ENCODE measurements around the gene RNASE13.

The RNASE13 gene

GRCh38 chr14:21037156-21037555, 2.5 kb upstream of the RNASE13 start:
- Histone ChIP-seq H3K36me3 (ENCODE audit: control insufficient read depth, insufficient read depth, low read length) (no peaks in the 10 kb centered on the region), H3K9me3 (ENCODE audit: control insufficient read depth, insufficient read depth, low read length) (no peaks in the 10 kb centered on the region), H3K4me3 (ENCODE audit: low read depth, low read length) (no peak overlapping the region)

GRCh38 chr14:21036751-21037150, 2.1 kb upstream of the RNASE13 start:
- Histone ChIP-seq H3K9ac (ENCODE audit: low read depth, low read length) (no peak overlapping the region), H3K4me1 (ENCODE audit: control insufficient read depth, insufficient read depth, low read length) (peaks cover 13% of the 10 kb centered on the region), H3K36me3 (ENCODE audit: control insufficient read depth, insufficient read depth, low read length) (no peaks in the 10 kb centered on the region), H3K27me3 (ENCODE audit: control insufficient read depth, insufficient read depth, low read length) (peaks cover 5% of the 10 kb centered on the region), H3K4me3 (ENCODE audit: low read depth, low read length) (no peak overlapping the region), H3K9me3 (ENCODE audit: control insufficient read depth, insufficient read depth, low read length) (no peaks in the 10 kb centered on the region)

More at GRCh38 chr14:21037156-21037555, 2.5 kb upstream of the RNASE13 start:
- Histone ChIP-seq H3K9ac (ENCODE audit: low read depth, low read length) (no peak overlapping the region), H3K4me1 (ENCODE audit: control insufficient read depth, insufficient read depth, low read length) (peaks cover 13% of the 10 kb centered on the region), H3K27me3 (ENCODE audit: control insufficient read depth, insufficient read depth, low read length) (peaks cover 5% of the 10 kb centered on the region)

GRCh38 chr14:21033133-21033698, 1.4 kb downstream of the RNASE13 start:
- H3K36me3 ChIP-seq (ENCODE audit: control insufficient read depth, insufficient read depth, low read length): no peaks in the 10 kb centered on the region
- H3K9ac ChIP-seq (ENCODE audit: low read depth, low read length): no peak overlapping the region
- H3K4me1 ChIP-seq (ENCODE audit: control insufficient read depth, insufficient read depth, low read length): no peaks in the 10 kb centered on the region
- peaks cover 10% of the 10 kb centered on the region for H3K27me3 ChIP-seq (ENCODE audit: control insufficient read depth, insufficient read depth, low read length)
- H3K9me3 ChIP-seq (ENCODE audit: control insufficient read depth, insufficient read depth, low read length): no peaks in the 10 kb centered on the region
- H3K4me3 ChIP-seq (ENCODE audit: low read depth, low read length): no peak overlapping the region

DNA sequence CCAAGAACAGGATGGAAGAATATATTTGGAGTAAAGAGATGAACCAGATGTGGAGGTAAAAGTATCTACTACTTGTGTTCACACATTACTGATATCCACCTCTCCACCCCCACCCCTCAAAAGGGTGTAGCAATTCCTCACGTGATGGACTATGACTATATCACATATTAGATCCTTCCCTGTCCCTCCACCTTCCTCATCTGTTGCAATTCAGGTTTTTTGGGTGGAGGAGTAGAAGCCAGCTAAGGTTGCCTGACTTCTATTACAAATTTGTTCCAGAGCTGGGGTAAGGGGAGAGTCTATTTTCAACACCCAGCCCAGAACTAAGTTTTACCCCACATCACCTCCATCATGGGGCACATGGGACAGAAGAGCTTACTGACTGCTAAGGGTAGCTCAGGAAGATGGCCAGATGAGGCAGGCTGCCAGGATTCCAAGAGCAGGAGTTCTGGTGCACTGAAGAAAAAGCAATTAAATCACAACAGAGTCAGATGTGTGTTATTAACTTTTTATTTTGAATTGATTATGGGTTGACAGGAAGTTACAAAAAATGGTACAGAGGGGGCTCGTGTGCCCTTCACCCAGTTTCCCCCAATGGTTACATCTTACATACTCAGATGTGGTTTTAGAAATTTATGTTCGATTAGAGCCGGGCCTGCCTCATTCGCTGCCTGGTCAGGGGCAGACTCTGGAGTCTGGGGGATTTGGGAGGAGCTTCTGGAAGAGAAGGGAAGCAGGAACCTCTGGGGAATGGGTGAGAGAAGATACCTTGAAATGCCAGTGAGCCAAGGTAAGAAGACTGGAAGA, 2.1 kb downstream of the RNASE13 start:
- Histone ChIP-seq H3K9ac (ENCODE audit: low read depth, low read length) (no peak overlapping the region), H3K4me1 (ENCODE audit: control insufficient read depth, insufficient read depth, low read length) (peaks cover under 1% of the 10 kb centered on the region), H3K4me3 (ENCODE audit: low read depth, low read length) (no peak overlapping the region), H3K36me3 (ENCODE audit: control insufficient read depth, insufficient read depth, low read length) (no peaks in the 10 kb centered on the region), H3K9me3 (ENCODE audit: control insufficient read depth, insufficient read depth, low read length) (no peaks in the 10 kb centered on the region), H3K27me3 (ENCODE audit: control insufficient read depth, insufficient read depth, low read length) (peaks cover 15% of the 10 kb centered on the region)

DNA sequence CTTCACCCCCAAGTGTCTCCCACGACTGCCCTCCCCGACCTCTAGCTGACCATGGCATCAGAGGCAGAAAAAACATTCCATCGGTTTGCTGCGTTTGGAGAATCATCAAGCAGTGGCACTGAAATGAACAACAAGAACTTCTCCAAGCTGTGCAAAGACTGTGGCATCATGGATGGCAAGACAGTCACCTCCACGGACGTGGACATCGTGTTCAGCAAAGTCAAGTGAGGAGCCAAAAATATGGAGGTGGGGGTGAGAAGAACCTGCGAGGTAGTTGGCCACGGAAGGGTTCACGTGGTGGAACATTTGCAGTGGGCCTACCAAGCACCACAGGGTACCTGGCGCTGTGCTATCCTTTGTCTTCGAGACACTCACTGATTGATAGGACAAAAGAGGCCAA, 4.1 kb downstream of the RNASE13 start:
- H3K4me1 ChIP-seq (ENCODE audit: control insufficient read depth, insufficient read depth, low read length): peaks cover 12% of the 10 kb centered on the region
- H3K36me3 ChIP-seq (ENCODE audit: control insufficient read depth, insufficient read depth, low read length): no peaks in the 10 kb centered on the region
- H3K9me3 ChIP-seq (ENCODE audit: control insufficient read depth, insufficient read depth, low read length): no peaks in the 10 kb centered on the region
- H3K27me3 ChIP-seq (ENCODE audit: control insufficient read depth, insufficient read depth, low read length): peaks cover 23% of the 10 kb centered on the region
- H3K9ac ChIP-seq (ENCODE audit: low read depth, low read length): no peak overlapping the region
- no peak overlapping the region for H3K4me3 ChIP-seq (ENCODE audit: low read depth, low read length)

GRCh38 chr14:21029917-21030316, 4.7 kb downstream of the RNASE13 start, which contains the start of gene TPPP2:
Gene TPPP2, plus strand, starts transcription at chr14:21030217. Its CDS starts 365 bp downstream, at chr14:21030582.
- Histone ChIP-seq H3K36me3 (ENCODE audit: control insufficient read depth, insufficient read depth, low read length) (no peaks in the 10 kb centered on the region), H3K9ac (ENCODE audit: low read depth, low read length) (no peak within 1 kb of the TSS), H3K9me3 (ENCODE audit: control insufficient read depth, insufficient read depth, low read length) (no peaks in the 10 kb centered on the region), H3K27me3 (ENCODE audit: control insufficient read depth, insufficient read depth, low read length) (peaks cover 23% of the 10 kb centered on the region), H3K4me1 (ENCODE audit: control insufficient read depth, insufficient read depth, low read length) (peaks cover 12% of the 10 kb centered on the region), H3K4me3 (ENCODE audit: low read depth, low read length) (no peak within 1 kb of the TSS)

DNA sequence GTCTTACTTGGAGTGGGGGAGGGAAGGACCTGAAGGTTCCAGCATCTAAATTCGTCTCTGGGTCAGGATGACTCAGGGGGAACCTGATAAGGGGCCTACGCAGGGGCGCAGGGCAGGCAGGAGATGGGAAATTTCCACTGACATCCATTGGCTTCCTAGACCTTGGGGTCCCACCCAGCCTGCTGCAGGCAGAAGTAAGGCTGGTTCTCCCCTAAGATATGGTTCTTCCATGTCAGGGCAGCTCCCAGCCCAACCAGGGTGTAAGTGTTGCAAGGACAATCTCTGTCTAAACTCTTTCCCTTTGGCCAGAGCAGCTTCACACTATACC, 7.7 kb downstream of the RNASE13 start:
- no peaks in the 10 kb centered on the region for H3K9me3 ChIP-seq (ENCODE audit: control insufficient read depth, insufficient read depth, low read length)
- peaks cover 5% of the 10 kb centered on the region for H3K36me3 ChIP-seq (ENCODE audit: control insufficient read depth, insufficient read depth, low read length)
- peaks cover 43% of the 10 kb centered on the region for H3K27me3 ChIP-seq (ENCODE audit: control insufficient read depth, insufficient read depth, low read length)
- peaks cover 18% of the 10 kb centered on the region for H3K4me1 ChIP-seq (ENCODE audit: control insufficient read depth, insufficient read depth, low read length)
- no peak overlapping the region for H3K4me3 ChIP-seq (ENCODE audit: low read depth, low read length)
- no peak overlapping the region for H3K9ac ChIP-seq (ENCODE audit: low read depth, low read length)

DNA sequence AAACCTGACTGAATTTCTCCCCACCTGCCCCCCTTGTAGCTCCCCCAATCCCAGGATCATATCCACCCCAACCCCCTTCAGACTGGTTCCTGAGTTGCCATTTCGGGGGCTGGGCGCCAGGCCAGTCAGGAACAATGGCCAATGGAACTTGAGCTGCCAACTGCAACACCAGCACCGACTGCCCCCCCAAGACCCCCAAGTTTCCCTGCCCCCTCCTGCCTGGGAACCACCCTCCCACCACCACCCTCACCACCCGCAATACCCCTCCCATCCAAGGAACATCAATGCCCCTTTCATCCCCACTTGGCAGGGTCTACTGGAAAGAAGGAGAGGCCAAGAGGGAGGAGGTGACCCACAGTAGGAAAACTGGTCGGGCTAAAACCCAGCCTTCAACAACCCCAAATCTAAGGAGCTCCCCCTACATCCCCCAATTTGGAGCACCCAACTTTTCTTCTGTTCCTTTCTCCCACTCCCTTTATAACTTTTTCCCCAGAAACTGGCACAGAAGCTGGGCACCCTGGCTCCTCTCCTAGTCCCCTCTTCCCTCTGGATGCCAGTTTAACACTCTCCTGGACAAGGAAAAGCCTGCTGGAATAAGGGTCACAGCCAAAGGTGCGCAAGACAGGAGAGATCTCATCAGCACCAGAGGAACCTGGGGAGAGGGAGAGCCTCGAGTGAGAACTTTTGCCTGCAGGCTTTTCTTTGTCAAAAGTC, 8.2 kb downstream of the RNASE13 start:
- Histone ChIP-seq H3K9ac (ENCODE audit: low read depth, low read length) (no peak overlapping the region), H3K4me1 (ENCODE audit: control insufficient read depth, insufficient read depth, low read length) (peaks cover 18% of the 10 kb centered on the region), H3K36me3 (ENCODE audit: control insufficient read depth, insufficient read depth, low read length) (peaks cover 5% of the 10 kb centered on the region), H3K4me3 (ENCODE audit: low read depth, low read length) (peak overlapping the region; percentile 57), H3K27me3 (ENCODE audit: control insufficient read depth, insufficient read depth, low read length) (peaks cover 49% of the 10 kb centered on the region), H3K9me3 (ENCODE audit: control insufficient read depth, insufficient read depth, low read length) (no peaks in the 10 kb centered on the region)

DNA sequence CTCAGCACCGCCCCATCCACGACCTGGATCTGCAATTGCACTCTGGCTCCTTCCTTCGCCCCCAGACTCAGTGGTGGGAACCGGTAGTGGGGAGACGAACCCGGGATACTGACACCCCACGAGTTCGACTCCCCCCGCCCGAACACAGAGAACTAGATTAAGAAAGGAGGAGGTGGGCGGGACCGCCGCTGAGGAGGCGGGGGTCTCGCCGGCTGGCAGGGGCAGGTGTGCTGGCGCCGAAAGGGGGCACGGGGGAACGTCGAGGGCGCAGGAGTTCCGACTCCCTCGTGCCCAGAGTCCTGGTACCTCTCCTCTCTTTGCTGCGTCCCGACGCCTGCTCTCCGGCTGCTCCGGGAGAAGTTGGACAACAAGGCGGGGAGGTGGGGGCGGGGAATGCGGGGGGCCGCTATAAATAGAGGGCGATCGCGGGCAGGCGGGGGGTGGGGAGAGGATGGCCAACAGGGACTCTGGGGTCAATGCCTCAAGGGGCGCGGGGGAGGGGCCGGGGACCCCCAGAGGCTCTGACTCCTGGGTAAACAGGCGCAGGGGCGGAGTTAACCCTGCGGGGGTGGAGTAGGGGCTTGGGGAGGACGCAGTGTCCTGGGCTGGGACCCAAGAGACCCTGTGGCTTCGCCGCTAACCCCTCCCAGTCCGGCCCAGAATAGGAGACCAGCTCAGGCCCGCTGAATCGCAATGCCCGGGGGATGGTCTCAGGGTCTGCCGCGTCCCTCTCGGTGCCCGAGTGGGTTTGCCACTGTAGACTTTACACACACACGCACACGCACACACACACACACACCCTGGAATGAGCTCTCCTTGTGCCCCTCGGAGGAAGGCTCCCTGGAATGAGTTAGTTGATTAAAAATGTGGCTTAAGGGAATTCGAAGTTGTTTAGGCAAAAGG, 9.0 kb downstream of the RNASE13 start:
- Histone ChIP-seq H3K36me3 (ENCODE audit: control insufficient read depth, insufficient read depth, low read length) (peaks cover 5% of the 10 kb centered on the region), H3K4me1 (ENCODE audit: control insufficient read depth, insufficient read depth, low read length) (peaks cover 18% of the 10 kb centered on the region), H3K27me3 (ENCODE audit: control insufficient read depth, insufficient read depth, low read length) (peaks cover 51% of the 10 kb centered on the region), H3K9me3 (ENCODE audit: control insufficient read depth, insufficient read depth, low read length) (no peaks in the 10 kb centered on the region), H3K9ac (ENCODE audit: low read depth, low read length) (peak overlapping the region; percentile 32), H3K4me3 (ENCODE audit: low read depth, low read length) (peak overlapping the region; percentile 72)

GRCh38 chr14:21024585-21025370, 9.8 kb downstream of the RNASE13 start, which contains the start of gene NDRG2:
Gene NDRG2, minus strand, starts transcription at chr14:21025061. Its CDS starts 1,746 bp downstream, at chr14:21023315.
- Histone ChIP-seq H3K4me1 (ENCODE audit: control insufficient read depth, insufficient read depth, low read length) (peaks cover 18% of the 10 kb centered on the region), H3K36me3 (ENCODE audit: control insufficient read depth, insufficient read depth, low read length) (peaks cover 5% of the 10 kb centered on the region), H3K4me3 (ENCODE audit: low read depth, low read length) (peak within 1 kb of the TSS; percentile 72), H3K9ac (ENCODE audit: low read depth, low read length) (peak within 1 kb of the TSS; percentile 65), H3K27me3 (ENCODE audit: control insufficient read depth, insufficient read depth, low read length) (peaks cover 49% of the 10 kb centered on the region), H3K9me3 (ENCODE audit: control insufficient read depth, insufficient read depth, low read length) (no peaks in the 10 kb centered on the region)

Data from iPS-15b (cell line).